C4-2B (cell line): ENCODE results near the gene DNAJC15.

Source experiments
- H3K27ac ChIP-seq: fragments of 450-650 bp; 2 replicates; pipeline ENCODE4 v1.5.1; 2017
- ZFX ChIP-seq: fragments of 450-650 bp; IDR thresholded peaks from 2 replicates; pipeline ENCODE4 v1.6.1; 2017
- TF ChIP-seq, protein P1 (sequence below): fragments of 450-650 bp; conservative IDR thresholded peaks from 2 replicates; pipeline ENCODE4 v1.5.1; 2017; ENCODE audit warnings: mild to moderate bottlenecking

DNAJC15 gene

GRCh38 chr13:43020794-43021193 lies 2.6 kb upstream of the DNAJC15 start:
- TF ChIP-seq, protein P1, sequence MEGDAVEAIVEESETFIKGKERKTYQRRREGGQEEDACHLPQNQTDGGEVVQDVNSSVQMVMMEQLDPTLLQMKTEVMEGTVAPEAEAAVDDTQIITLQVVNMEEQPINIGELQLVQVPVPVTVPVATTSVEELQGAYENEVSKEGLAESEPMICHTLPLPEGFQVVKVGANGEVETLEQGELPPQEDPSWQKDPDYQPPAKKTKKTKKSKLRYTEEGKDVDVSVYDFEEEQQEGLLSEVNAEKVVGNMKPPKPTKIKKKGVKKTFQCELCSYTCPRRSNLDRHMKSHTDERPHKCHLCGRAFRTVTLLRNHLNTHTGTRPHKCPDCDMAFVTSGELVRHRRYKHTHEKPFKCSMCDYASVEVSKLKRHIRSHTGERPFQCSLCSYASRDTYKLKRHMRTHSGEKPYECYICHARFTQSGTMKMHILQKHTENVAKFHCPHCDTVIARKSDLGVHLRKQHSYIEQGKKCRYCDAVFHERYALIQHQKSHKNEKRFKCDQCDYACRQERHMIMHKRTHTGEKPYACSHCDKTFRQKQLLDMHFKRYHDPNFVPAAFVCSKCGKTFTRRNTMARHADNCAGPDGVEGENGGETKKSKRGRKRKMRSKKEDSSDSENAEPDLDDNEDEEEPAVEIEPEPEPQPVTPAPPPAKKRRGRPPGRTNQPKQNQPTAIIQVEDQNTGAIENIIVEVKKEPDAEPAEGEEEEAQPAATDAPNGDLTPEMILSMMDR = no peak
- TF ChIP-seq ZFX = no peak

GRCh38 chr13:43021926-43022670 lies 1.3 kb upstream of the DNAJC15 start:
- TF ChIP-seq, protein P1 = no peak
- no peak for TF ChIP-seq ZFX
- no peak overlapping the region for H3K27ac ChIP-seq

More at GRCh38 chr13:43020794-43021193, 2.6 kb upstream of the DNAJC15 start:
- no peak overlapping the region for H3K27ac ChIP-seq

DNA sequence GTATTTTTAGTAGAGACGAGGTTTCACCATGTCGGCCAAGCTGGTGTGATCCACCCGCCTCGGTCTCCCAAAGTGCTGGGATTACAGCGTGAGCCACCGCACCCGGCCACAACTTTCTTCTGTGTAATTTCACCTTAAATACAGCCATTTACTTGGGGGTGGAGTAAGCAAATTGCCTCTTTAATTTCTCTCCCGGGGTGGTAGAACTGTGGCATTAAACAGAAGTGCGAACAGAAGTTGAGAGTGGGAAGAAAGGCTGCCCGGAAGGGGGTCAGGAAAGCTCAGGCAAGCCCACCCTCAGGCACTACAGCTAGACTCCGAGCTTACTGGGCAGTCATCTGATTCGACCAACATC lies 475 bp upstream of the DNAJC15 start:
- H3K27ac ChIP-seq = no peak overlapping the region
- TF ChIP-seq, protein P1 = no peak
- TF ChIP-seq ZFX = no peak

GRCh38 chr13:43026262-43026661 lies 2.9 kb downstream of the DNAJC15 start:
- TF ChIP-seq, protein P1 = no peak
- no peak for TF ChIP-seq ZFX
- H3K27ac ChIP-seq = no peak overlapping the region

DNA sequence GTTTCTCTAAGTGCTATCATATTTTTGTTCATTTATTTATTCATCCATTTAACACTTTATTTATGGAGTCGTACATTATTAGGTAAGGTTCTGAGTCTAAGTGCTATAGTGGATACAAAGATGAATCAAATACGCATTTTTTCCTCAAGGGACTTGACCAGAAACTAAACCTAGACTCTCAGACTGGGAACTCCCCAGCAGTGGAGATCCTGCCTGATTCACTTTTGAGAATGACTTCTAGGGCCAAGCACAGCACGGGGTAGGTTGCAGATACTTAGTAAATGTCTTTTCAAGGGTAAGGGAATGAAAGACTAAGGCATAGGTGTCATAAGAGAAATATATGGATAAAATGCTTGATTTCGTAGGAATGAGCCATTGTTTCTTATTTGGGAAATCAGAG lies 7.2 kb downstream of the DNAJC15 start:
- TF ChIP-seq, protein P1 = no peak
- no peak for TF ChIP-seq ZFX
- no peak overlapping the region for H3K27ac ChIP-seq

GRCh38 chr13:43031881-43032280 lies 8.5 kb downstream of the DNAJC15 start:
- TF ChIP-seq ZFX = no peak
- TF ChIP-seq, protein P1 = no peak
- H3K27ac ChIP-seq = no peak overlapping the region

GRCh38 chr13:43033038-43033437 lies 9.7 kb downstream of the DNAJC15 start:
- TF ChIP-seq, protein P1 = no peak
- TF ChIP-seq ZFX = no peak
- H3K27ac ChIP-seq = no peak overlapping the region
